SK-N-SH (cell line): ENCODE results near the gene CPN2.

Experiments
- CHD2 ChIP-seq: fragments of 150-350 bp; IDR thresholded peaks from 2 replicates; pipeline ENCODE4 v1.6.1; 2018; ENCODE audit warnings: low read length; ENCODE audit not compliant: partially characterized antibody
- EP300 ChIP-seq, 2 experiments: IDR thresholded peaks; 2 replicates each; pipeline versions ENCODE4 v1.4.0 to v1.6.1; 2012; ENCODE audit warnings: borderline replicate concordance in 1 of 2, low read depth in 1 of 2, low read length in 1 of 2
- EZH2phosphoT487 ChIP-seq: fragments of 200-600 bp; sonication (generic); IDR thresholded peaks from 2 replicates; pipeline ENCODE4 v1.6.1; 2017; ENCODE audit warnings: low read depth, mixed run types, mild to moderate bottlenecking, antibody characterized with exemption, moderate library complexity, borderline replicate concordance
- FOSL2 ChIP-seq: IDR thresholded peaks from 2 replicates; pipeline ENCODE4 v1.4.0; 2012; ENCODE audit warnings: low read depth, mild to moderate bottlenecking, moderate library complexity, borderline replicate concordance
- GABPA ChIP-seq: IDR thresholded peaks from 2 replicates; pipeline ENCODE4 v1.4.0; 2012; ENCODE audit warnings: low read depth, mild to moderate bottlenecking
- JUND ChIP-seq: IDR thresholded peaks from 2 replicates; pipeline ENCODE4 v1.4.0; 2012
- MAX ChIP-seq: IDR thresholded peaks from 2 replicates; pipeline ENCODE4 v1.4.0; 2012; ENCODE audit warnings: low read depth
- RAD21 ChIP-seq: IDR thresholded peaks from 2 replicates; pipeline ENCODE4 v1.6.1; 2012; ENCODE audit warnings: mild to moderate bottlenecking, low read length
- SIN3A ChIP-seq: IDR thresholded peaks from 2 replicates; pipeline ENCODE4 v1.6.1; 2012; ENCODE audit warnings: low read depth, mild to moderate bottlenecking, low read length, moderate library complexity, borderline replicate concordance
- TAF1 ChIP-seq: IDR thresholded peaks from 2 replicates; pipeline ENCODE4 v1.6.1; 2012; ENCODE audit warnings: low read depth, mild to moderate bottlenecking, low read length, moderate library complexity, borderline replicate concordance
- YY1 ChIP-seq: IDR thresholded peaks from 2 replicates; pipeline ENCODE4 v1.4.0; 2012; ENCODE audit warnings: low read depth, mild to moderate bottlenecking
- TF ChIP-seq, protein P1 (sequence below): fragments of 200-600 bp; sonication (generic); IDR thresholded peaks from 2 replicates; pipeline ENCODE4 v1.6.1; 2017; ENCODE audit warnings: antibody characterized with exemption, mild to moderate bottlenecking, moderate library complexity
- TF ChIP-seq, protein P2 (sequence below): IDR thresholded peaks from 2 replicates; pipeline ENCODE4 v1.4.0; 2012; ENCODE audit warnings: low read depth, borderline replicate concordance
- TF ChIP-seq, protein P3 (sequence below): fragments of 150-350 bp; IDR thresholded peaks from 2 replicates; pipeline ENCODE4 v1.6.1; 2017; ENCODE audit warnings: antibody characterized with exemption, low read length, low read depth, borderline replicate concordance

DNA sequence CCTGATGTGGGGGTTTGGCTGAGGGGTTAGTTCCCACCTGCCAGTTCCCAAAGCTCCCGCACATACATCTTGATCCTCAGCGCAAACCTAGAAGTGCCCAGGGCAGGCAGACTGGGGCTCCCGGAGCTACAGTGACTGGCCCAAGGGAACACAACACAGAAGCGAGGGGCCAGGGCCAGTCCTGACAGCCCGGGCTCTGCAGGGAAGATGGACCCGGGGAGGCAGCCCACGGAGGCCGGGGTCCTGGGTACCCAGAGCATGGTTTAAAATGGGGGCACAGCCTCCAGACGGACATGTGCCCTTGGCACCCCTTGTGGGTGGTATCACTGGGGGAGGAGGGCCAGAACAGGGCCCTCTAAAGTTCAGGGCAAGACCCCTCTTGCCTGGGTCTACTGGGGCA is 5.1 kb downstream of the CPN2 start:
- TF ChIP-seq, protein P1, sequence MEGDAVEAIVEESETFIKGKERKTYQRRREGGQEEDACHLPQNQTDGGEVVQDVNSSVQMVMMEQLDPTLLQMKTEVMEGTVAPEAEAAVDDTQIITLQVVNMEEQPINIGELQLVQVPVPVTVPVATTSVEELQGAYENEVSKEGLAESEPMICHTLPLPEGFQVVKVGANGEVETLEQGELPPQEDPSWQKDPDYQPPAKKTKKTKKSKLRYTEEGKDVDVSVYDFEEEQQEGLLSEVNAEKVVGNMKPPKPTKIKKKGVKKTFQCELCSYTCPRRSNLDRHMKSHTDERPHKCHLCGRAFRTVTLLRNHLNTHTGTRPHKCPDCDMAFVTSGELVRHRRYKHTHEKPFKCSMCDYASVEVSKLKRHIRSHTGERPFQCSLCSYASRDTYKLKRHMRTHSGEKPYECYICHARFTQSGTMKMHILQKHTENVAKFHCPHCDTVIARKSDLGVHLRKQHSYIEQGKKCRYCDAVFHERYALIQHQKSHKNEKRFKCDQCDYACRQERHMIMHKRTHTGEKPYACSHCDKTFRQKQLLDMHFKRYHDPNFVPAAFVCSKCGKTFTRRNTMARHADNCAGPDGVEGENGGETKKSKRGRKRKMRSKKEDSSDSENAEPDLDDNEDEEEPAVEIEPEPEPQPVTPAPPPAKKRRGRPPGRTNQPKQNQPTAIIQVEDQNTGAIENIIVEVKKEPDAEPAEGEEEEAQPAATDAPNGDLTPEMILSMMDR: no peak
- no peak for TF ChIP-seq JUND
- no peak for TF ChIP-seq FOSL2
- no peak for TF ChIP-seq TAF1
- no peak for TF ChIP-seq EP300 (IDR thresholded peaks at IDR 0.05; ENCODE audit: borderline replicate concordance in 1 of 2, low read depth in 1 of 2, low read length in 1 of 2)
- no peak for TF ChIP-seq RAD21
- TF ChIP-seq, protein P2, sequence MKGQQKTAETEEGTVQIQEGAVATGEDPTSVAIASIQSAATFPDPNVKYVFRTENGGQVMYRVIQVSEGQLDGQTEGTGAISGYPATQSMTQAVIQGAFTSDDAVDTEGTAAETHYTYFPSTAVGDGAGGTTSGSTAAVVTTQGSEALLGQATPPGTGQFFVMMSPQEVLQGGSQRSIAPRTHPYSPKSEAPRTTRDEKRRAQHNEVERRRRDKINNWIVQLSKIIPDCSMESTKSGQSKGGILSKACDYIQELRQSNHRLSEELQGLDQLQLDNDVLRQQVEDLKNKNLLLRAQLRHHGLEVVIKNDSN: no peak
- TF ChIP-seq GABPA: no peak
- TF ChIP-seq, protein P3, sequence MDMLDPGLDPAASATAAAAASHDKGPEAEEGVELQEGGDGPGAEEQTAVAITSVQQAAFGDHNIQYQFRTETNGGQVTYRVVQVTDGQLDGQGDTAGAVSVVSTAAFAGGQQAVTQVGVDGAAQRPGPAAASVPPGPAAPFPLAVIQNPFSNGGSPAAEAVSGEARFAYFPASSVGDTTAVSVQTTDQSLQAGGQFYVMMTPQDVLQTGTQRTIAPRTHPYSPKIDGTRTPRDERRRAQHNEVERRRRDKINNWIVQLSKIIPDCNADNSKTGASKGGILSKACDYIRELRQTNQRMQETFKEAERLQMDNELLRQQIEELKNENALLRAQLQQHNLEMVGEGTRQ: no peak
- no peak for TF ChIP-seq MAX
- TF ChIP-seq YY1: no peak
- no peak for TF ChIP-seq CHD2
- TF ChIP-seq SIN3A: no peak
- no peak for TF ChIP-seq EZH2phosphoT487
